PFSK-1 (cell line): ENCODE data around the gene OR10H4.

Experiments used
- POLR2AphosphoS5 ChIP-seq: IDR thresholded peaks from 2 replicates; pipeline ENCODE4 v1.6.1; 2012; ENCODE audit warnings: low read depth, mild to moderate bottlenecking, control low read depth, low read length, moderate library complexity
- REST ChIP-seq, 2 experiments: IDR thresholded peaks; 2 replicates each; pipeline versions ENCODE4 v1.6.1 to v1.8.0; 2011 to 2012; ENCODE audit warnings: low read depth in 2 of 2, low read length in 2 of 2, control low read depth in 1 of 2, inconsistent platforms in 1 of 2, mild to moderate bottlenecking in 1 of 2, moderate library complexity in 1 of 2; ENCODE audit not compliant: insufficient read depth in 1 of 2
- TAF1 ChIP-seq: IDR thresholded peaks from 2 replicates; pipeline ENCODE4 v1.6.1; 2012; ENCODE audit warnings: low read length, control low read depth, borderline replicate concordance; ENCODE audit not compliant: insufficient read depth

GRCh38 chr19:15911599-15912235 is 37.1 kb upstream of the OR10H4 start:
- TF ChIP-seq POLR2AphosphoS5 (no peak), TAF1 (no peak), REST (IDR thresholded peaks at IDR 0.05; ENCODE audit: insufficient read depth in 1 of 2, low read depth in 2 of 2, low read length in 2 of 2) (no peak)
